NCI-H774 (cell line): ENCODE results near the gene GATAD2A.
A peak's percentile ranks its signal among the peaks of the same experiment; 100 is the strongest.

Source experiments
- DNase-seq: peaks from one replicate; lab custom pipeline; 2025; lab: John Stamatoyannopoulos, UW

Gene GATAD2A

DNA sequence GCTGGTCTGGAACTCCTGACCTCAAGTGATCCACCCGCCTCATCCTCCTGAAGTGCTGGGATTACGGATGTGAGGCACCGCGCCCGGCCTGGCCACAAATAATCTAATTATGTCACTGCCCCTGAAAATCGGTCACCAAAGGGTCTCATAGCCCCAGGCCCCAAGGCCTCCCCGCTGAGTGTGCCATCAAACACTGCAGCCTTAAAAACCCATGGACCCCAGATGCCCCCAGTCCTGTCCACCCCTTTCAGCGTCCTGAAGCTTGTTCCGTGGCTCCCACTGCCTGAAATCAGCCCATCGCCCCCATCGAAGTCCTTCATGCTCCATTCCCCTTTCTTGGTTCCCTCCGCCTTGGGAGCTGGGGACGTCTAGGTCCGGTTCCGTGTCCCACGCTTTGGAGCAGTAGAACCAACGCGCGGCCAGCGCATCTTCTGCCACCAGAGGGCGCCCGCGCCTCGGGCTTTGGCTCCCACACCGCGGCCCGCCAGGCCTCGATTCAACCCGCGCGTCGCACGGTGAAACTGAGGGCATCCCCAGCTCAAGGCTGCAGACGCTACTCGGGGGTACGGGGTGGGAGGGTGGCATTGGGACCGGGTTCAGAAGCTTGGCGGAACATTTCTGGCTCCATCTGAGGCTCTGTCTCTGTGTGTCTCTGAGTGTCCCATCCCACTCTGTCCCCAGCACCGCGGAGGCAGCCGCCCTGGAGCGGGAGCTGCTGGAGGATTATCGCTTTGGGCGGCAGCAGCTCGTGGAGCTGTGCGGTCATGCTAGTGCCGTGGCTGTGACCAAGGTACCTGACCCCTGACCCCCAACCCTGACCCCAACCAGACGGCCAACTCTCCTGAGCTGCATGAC, 126.7 kb downstream of the GATAD2A start:
- peak; percentile 51 for DNase-seq

DNA sequence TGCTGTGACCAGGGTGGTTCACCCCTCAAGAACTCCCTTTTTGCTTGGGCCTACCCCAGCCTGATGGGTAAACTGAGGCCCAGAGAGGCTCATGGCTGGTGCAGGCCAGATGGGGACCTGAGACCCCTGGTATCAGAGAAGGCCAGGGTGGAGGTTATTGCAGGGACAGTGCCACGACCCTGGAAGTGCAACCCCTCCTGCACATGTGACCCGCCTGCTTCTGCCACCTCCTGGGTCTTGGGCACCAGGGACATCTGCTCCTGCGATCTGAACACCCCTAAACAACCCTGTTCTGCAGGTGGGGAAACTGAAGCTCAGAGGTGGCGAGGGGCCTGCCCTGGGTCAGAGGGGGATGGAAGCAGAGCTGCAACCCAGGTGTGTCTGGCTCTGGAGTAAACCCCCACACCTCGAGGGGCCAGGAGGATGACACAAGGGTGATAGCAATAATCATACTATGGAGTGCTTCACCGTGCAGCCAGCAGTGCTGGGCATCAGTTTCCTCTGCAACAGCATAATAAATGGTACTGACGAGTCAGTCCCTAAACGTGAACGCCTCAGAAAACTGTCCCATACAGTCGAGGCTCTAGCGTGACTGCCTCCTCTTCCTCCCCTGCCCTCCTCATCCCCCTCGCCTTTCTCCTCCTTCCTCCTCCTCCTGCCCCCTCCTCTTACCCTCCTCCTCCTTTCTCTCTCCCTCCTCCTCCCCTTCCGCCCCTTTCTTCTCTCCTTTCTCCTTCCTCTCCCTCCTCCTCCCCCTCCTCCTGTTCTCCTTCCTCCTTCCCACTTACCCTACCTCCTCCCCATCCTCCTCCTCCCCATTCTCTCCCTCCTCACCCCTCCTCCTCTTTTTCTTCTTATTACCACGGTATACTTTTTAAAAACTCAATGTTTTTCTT, 127.6 kb downstream of the GATAD2A start:
- no peak for DNase-seq

DNA sequence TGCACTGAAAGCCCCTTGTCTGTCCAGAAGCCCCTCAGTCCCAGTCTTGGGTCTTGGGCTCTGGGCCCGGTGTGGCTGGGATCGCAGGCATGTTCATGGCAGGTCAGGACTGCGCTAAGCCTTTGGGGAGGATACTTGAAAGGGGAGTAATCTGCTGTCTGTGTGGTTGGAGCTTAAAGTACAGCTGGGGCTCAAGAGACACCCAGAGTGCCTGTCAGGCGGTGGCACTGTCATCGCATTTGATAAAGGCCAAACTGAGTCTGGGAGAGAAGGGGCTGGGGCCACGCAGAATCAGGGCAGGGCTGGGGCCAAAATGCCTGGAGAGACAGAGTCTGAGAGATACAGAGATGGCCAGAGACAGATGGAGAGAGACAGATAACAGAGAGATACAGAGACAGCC, 128.4 kb downstream of the GATAD2A start:
- DNase-seq = no peak

DNA sequence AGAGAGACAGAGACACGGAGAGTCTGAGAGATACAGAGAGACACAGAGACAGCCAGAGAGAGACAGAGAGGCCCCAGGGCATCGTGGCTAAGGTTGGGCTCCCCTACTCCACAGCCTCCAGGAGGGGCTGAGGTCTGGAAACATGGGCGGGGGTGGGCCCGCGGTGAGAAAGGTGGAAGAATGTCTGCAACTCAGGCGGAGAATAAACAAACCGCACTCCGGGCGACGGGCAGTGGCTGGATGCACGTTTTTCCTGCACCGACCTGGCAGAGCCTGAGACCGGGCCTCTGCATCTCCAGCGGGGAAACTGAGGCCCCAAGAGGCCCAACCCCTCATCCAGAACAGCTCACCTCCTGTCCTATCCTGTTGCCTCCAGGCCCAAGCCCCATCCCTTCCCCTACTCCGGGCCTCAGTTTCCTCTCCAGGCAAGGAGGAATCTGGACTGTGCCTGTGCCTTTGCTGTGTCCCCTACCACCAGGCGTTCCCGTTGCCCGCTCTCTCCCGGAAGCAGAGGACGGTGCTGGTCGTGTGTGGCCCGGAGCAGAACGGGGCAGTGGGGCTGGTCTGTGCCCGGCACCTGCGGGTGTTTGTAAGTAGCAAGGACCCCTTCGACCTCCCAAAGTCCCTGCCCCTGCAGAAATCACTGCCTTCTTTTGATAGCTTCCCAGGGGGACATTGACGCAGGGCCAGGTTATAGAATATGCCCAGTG, 129.2 kb downstream of the GATAD2A start:
- DNase-seq = no peak

DNA sequence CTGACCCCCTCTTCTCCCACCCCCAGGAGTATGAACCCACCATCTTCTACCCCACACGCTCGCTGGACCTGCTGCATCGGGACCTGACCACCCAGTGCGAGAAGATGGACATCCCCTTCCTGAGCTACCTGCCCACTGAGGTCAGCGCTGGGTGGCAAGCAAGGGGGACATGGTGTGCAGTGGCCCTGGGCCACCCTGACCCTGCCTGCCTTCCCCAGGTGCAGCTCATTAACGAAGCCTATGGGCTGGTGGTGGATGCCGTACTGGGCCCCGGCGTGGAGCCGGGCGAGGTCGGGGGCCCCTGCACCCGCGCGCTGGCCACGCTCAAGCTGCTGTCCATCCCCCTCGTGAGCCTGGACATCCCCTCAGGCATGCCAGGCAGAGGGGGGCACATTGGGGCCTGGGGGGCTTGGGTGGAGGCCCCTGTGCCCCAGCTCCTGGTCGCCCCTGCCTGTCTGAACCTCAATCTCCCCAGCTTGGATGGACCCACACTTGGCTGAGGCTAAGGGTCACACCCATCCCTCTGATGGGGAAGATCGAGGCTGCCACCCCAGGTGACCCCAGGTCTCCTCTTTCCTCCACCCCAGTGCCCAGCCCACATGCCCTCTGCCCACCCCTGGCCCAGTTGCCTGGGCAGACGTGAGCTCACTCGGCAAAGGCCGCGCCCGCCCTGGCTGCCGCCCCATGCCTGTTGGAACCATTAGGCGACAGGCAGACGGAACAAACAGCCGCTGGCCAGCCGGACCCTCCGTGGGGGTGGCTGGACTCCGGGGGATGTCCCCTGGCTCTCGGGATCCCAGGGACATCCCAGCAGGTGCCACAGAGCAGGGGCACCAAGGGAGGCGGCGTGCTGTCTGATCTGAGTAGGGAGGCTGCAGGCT, 130.1 kb downstream of the GATAD2A start:
- no peak for DNase-seq

DNA sequence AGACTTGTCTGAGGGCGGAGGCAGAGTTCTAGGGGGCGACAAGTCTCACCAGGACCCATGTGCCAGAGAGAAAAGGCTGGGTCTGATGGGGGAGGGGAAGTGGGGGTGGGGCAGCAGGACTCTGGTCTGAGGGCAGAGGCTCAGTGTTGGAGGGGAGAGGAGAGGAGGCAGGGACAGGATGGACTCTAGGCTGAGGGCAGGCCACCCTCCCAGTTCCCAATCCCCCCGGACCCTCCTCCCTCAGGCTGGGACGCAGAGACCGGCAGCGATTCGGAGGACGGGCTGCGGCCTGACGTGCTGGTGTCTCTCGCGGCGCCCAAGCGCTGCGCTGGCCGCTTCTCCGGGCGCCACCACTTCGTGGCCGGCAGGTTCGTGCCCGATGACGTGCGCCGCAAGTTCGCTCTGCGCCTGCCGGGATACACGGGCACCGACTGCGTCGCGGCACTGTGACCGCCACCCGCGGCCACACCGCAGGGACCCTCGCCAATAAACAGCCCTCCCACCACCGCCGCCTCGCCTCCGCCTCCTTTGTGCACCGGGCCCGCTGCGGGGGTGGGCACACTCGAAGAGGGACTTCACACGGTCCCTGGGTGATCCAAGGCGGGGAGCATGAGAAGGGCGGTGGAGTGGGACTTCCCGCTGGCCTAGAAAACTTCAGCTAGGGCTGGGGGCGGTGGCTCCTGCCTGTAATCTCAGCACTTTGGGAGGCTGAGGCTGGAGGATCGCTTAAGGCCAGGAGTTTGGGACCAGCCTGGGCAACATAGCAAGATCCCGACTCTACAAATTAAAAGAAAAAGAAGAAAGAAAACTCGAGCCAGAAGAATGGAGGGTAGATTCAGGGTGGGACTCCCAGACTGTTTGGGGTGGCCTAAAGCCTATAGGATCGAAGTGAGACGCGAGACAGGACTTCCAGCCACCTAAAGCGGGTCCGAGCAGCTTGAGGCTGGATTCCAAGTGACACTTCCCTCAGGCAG, 131.9 kb downstream of the GATAD2A start:
- no peak for DNase-seq

DNA sequence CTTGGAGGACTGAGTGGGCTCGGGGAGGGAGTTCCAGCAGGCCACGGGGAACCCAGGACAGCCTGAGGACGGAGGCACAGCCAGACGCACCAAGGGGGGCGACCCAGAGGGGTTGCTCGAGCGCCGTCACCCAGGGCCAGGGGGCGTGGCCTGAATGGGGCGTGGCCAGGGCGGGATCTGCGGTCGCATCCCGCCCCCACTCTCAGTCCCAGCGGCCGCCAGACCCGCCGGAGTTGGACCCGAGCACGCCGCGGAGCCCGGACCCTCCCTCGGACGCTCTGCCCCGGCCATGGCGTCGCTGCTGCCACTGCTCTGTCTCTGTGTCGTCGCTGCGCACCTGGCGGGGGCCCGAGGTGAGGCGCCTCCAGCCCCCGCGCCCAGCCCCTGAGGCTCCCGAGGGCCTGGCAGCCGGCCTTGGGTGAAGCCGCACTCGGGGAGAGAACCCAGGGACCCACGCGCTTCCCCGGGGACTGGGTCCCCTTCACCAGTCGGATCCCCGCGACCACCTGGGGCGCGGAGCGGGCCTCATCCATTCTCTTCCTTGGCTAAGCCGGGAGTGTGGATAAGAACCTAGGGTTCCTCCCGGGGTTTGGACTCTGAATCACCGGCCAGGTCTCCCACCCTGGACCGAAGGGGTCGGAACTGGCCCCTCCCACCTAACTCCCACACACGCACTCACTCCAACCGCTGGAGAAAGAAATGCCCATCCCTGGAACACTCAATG, 132.7 kb downstream of the GATAD2A start, which contains the start of gene CILP2:
Gene CILP2 (plus strand): TSS at position 205 of the 724 bp plus-strand sequence. CDS start 85 bp downstream, at position 290.
- peak; percentile 35 for DNase-seq

DNA sequence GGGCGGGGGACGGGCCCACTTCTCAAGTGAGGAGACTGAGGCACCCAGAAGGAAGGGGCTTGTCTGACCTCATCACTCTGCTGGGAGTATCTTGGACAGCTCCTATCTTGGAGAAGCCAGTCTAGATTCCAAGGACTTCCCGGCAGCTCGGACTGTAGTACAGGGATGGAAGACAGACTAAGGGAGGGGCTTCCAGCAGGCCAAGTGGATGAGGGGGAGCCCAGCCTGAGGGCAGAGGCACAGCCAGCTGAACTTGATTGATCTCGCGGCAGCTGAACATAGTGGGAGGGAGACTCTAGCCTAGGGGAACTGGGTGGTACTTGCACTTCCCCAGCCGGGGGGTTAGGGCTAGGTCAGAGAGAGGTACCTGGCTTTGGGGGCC, 133.3 kb downstream of the GATAD2A start:
- DNase-seq = no peak

DNA sequence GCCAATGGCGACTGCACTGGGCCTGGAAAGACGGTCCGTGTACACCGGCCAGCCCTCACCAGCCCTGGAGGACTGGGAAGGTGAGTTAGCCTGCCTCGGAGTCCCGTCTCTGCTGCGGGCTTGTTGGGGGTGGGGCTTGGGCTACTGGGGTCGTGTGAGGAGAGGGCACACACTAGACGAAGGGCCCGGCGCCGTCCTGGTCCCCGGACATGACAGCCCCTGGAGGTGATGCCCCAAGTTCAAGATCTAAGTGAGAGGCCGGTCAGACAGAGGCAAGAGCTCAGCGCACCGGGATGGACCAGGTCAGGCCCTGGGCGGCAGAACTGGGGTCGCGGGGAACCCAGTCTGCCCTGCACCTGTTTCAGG, 134.2 kb downstream of the GATAD2A start:
- no peak for DNase-seq

DNA sequence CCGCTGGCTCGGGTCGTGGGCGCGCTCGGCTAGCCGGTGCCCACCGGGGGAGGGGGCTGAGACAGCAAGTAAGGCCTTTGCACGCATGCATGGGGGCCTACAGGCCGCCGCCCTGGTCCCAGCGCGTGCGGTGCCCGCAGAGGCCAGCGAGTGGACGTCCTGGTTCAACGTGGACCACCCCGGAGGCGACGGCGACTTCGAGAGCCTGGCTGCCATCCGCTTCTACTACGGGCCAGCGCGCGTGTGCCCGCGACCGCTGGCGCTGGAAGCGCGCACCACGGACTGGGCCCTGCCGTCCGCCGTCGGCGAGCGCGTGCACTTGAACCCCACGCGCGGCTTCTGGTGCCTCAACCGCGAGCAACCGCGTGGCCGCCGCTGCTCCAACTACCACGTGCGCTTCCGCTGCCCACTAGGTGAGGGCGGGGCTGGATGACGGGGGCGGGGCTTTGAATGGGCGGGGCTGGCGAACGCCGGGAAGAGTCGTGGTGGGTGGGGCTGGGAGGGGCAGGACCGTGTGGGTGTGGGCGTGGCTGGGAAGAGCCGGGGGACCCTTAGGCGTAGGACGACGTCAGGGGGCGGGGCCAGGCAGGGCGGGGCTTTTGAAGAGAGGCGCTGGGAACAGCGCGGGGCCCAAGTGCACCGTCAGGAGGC, 134.7 kb downstream of the GATAD2A start:
- DNase-seq = no peak

DNA sequence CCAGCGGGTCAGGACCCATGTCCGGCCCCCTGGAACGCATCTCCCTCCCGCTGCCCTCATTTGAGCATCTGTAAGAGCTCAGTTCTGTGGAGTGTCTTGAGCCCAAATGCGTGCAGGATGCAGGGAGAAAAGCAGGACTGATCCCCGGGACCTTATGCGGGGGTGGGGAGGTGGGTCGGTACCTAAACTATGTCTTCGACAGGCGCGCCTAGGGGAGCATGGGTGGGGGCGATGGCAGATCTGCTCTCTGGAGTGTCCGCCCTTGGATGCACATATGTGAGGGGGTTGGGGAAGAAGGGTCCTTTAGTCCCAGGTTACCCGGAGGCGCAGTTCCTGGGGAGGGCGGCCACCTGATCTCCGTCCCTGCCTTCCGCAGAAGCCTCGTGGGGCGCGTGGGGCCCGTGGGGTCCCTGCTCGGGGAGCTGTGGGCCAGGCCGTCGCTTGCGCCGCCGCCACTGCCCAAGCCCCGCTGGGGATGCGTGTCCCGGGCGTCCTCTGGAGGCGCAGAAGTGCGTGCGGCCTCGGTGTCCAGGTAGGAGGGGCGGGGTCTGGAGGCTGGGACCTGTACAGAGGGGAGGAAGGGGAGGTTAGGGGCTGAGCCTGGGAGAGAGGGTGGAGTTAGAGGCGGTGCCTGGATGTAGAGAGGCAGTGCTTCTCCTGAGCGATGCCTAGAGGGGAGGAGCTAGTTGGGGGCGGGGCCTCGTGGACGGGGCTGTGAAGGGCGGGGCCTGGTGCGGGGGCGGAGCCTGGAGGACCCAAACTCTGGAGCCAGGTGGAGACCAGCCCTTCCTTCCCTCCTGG, 135.4 kb downstream of the GATAD2A start:
- no peak for DNase-seq

DNA sequence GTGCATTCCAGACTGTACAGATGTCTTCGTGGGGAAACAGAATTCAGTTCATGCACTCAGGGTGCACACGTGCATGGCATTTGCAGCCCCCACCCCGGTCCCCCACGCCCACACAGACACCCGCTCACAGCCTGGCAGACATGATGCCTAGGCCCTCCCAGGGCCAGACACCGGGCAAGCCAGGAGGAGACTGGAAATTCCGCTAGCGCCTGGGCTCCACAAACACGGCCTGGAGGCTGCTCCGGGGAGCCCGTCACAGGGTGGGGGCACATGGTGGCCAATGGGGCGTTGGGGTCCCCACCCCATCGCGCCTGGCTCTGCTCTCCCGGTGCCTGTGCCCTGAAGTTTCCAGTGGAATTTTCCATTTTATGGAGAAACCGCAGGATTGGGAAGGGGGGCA, 136.1 kb downstream of the GATAD2A start:
- no peak for DNase-seq

DNA sequence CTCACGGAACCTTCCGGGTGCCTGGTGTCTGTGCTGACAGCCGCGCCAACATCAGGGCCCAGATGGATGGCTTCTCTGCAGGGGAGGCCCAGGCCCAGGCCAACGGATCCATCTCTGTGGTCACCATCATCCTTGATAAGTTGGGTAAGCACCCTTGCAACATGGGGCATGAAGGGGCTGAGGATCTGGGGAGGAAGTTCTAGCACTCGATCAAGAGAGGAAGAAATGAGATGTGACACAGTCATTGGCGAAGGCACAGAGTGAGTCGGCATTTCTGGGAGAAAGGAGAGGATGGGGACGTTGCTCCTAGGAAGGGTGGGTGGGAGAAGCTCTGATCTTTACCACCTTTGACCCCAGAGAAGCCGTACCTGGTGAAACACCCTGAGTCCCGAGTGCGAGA, 137.0 kb downstream of the GATAD2A start:
- DNase-seq = no peak

DNA sequence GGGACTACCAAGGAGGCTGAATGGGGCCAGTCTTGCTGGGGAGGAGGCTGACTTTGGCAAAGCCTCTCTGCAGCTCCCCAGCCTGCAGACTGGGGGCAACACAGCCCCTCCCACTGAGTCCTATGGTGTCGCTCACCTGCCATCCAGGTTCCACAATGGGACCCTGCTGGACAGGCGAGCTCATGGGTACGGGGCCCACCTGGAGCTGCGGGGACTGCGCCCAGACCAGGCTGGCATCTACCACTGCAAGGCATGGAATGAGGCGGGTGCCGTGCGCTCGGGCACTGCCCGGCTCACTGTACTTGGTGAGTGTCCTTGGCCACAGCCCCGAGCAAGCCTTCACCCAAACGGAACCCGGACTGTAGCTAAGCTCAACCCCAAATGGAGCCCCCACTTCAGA, 137.6 kb downstream of the GATAD2A start:
- DNase-seq = no peak

DNA sequence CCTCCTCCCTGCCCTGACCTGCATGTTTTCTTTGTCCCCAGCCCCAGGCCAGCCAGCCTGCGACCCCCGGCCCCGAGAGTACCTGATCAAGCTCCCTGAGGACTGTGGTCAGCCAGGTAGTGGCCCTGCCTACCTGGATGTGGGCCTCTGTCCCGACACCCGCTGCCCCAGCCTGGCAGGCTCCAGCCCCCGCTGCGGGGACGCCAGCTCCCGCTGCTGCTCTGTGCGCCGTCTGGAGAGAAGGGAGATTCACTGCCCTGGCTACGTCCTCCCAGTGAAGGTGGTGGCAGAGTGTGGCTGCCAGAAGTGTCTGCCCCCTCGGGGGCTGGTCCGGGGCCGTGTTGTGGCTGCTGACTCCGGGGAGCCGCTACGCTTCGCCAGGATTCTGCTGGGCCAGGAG, 138.2 kb downstream of the GATAD2A start:
- no peak for DNase-seq

DNA sequence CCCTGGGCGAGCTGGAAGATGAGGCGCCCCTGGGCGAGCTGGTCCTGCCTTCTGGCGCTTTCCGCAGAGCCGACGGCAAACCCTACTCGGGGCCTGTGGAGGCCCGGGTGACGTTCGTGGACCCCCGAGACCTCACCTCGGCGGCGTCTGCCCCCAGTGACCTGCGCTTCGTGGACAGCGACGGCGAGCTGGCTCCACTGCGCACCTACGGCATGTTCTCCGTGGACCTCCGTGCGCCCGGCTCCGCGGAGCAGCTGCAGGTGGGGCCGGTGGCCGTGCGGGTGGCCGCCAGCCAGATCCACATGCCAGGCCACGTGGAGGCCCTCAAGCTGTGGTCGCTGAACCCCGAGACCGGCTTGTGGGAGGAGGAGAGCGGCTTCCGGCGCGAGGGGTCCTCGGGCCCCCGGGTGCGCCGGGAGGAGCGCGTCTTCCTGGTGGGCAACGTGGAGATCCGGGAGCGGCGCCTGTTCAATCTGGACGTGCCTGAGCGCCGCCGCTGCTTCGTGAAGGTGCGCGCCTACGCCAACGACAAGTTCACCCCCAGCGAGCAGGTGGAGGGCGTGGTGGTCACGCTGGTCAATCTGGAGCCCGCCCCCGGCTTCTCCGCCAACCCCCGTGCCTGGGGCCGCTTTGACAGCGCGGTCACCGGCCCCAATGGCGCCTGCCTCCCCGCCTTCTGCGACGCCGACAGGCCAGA, 138.9 kb downstream of the GATAD2A start:
- no peak for DNase-seq

DNA sequence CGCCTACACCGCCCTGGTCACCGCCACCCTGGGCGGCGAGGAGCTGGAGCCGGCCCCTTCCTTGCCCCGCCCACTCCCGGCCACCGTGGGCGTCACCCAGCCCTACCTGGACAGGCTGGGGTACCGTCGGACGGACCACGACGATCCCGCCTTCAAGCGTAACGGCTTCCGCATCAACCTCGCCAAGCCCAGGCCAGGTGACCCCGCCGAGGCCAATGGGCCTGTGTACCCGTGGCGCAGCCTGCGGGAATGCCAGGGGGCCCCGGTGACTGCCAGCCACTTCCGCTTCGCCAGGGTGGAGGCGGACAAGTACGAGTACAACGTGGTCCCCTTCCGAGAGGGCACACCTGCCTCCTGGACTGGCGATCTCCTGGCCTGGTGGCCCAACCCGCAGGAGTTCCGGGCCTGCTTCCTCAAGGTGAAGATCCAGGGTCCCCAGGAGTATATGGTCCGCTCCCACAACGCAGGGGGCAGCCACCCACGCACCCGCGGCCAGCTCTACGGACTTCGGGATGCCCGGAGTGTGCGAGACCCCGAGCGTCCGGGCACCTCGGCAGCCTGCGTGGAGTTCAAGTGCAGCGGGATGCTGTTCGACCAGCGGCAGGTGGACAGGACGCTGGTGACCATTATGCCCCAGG, 139.6 kb downstream of the GATAD2A start:
- no peak for DNase-seq
